Trophoblast cell (in vitro differentiated cells and primary cell): ENCODE data around the gene AJUBA.

Experiments used
- DNase-seq, 2 donors: peaks; one replicate each; pipeline ENCODE4 v3.0.0-alpha.2; 2016
- H2AFZ ChIP-seq: 2 replicates; pipeline ENCODE4 v1.6.1; 2013; ENCODE audit warnings: low read length, moderate library complexity, mild to moderate bottlenecking; ENCODE audit not compliant: insufficient read depth, poor library complexity
- H2AK5ac ChIP-seq: 2 replicates; pipeline ENCODE4 v1.6.1; 2013; ENCODE audit warnings: mild to moderate bottlenecking, low read length
- H2BK120ac ChIP-seq: 2 replicates; pipeline ENCODE4 v1.6.1; 2013; ENCODE audit warnings: low read length, mild to moderate bottlenecking, moderate library complexity; ENCODE audit not compliant: insufficient read depth, poor library complexity
- H2BK12ac ChIP-seq: 2 replicates; pipeline ENCODE4 v1.6.1; 2013; ENCODE audit warnings: mild to moderate bottlenecking, low read length, moderate library complexity
- H2BK5ac ChIP-seq: 2 replicates; pipeline ENCODE4 v1.6.1; 2013; ENCODE audit warnings: low read length, low read depth, moderate library complexity, mild to moderate bottlenecking; ENCODE audit not compliant: poor library complexity
- H3K14ac ChIP-seq: 2 replicates; pipeline ENCODE4 v1.6.1; 2013; ENCODE audit warnings: mild to moderate bottlenecking, low read length
- H3K18ac ChIP-seq: 2 replicates; pipeline ENCODE4 v1.6.1; 2013; ENCODE audit warnings: mild to moderate bottlenecking, low read length
- H3K23ac ChIP-seq: 2 replicates; pipeline ENCODE4 v1.6.1; 2013; ENCODE audit warnings: low read length
- H3K27ac ChIP-seq: 2 replicates; pipeline ENCODE4 v1.5.1; 2013; ENCODE audit warnings: low read depth, mild to moderate bottlenecking, inconsistent platforms, low read length, moderate library complexity
- H3K27me3 ChIP-seq: 2 replicates; pipeline ENCODE4 v1.6.1; 2013; ENCODE audit warnings: inconsistent platforms, mild to moderate bottlenecking, low read length, moderate library complexity; ENCODE audit not compliant: insufficient read depth
- H3K36me3 ChIP-seq, 2 experiments: 1 replicate in 1 of 2; 2 replicates in 1 of 2; pipeline ENCODE4 v1.6.1; 2013; ENCODE audit warnings: low read length in 2 of 2, mild to moderate bottlenecking in 2 of 2, moderate library complexity in 1 of 2; ENCODE audit not compliant: insufficient read depth in 2 of 2, control insufficient read depth in 1 of 2
- H3K4ac ChIP-seq: 2 replicates; pipeline ENCODE4 v1.6.1; 2013; ENCODE audit warnings: low read depth, mild to moderate bottlenecking, low read length, moderate library complexity
- H3K4me1 ChIP-seq, 2 experiments: 1 replicate in 1 of 2; 2 replicates in 1 of 2; pipeline ENCODE4 v1.6.1; 2013; ENCODE audit warnings: low read length in 2 of 2, mild to moderate bottlenecking in 2 of 2, moderate library complexity in 1 of 2; ENCODE audit not compliant: insufficient read depth in 2 of 2, control insufficient read depth in 1 of 2
- H3K4me2 ChIP-seq: 2 replicates; pipeline ENCODE4 v1.6.1; 2013; ENCODE audit warnings: inconsistent platforms, mild to moderate bottlenecking, low read length, moderate library complexity
- H3K4me3 ChIP-seq: 2 replicates; pipeline ENCODE4 v1.5.1; 2013; ENCODE audit warnings: mild to moderate bottlenecking, low read depth, low read length, inconsistent platforms
- H3K79me1 ChIP-seq: one replicate; pipeline ENCODE4 v1.6.1; 2013; ENCODE audit warnings: low read length
- H3K79me2 ChIP-seq: 2 replicates; pipeline ENCODE4 v1.6.1; 2013; ENCODE audit warnings: low read length, mild to moderate bottlenecking; ENCODE audit not compliant: control insufficient read depth, insufficient read depth, poor library complexity
- H3K9ac ChIP-seq: 2 replicates; pipeline ENCODE4 v1.6.1; 2013; ENCODE audit warnings: mild to moderate bottlenecking, low read length
- H3K9me3 ChIP-seq: 2 replicates; pipeline ENCODE4 v1.6.1; 2013; ENCODE audit warnings: low read depth, mild to moderate bottlenecking, control low read depth, inconsistent platforms, low read length; ENCODE audit not compliant: insufficient read depth
- H4K12ac ChIP-seq: 2 replicates; pipeline ENCODE4 v1.6.1; 2013; ENCODE audit warnings: low read depth, mild to moderate bottlenecking, low read length, moderate library complexity
- H4K8ac ChIP-seq: 2 replicates; pipeline ENCODE4 v1.6.1; 2013; ENCODE audit warnings: low read depth, mild to moderate bottlenecking, low read length, moderate library complexity
- H4K91ac ChIP-seq: one replicate; pipeline ENCODE4 v1.6.1; 2013; ENCODE audit warnings: low read depth, mild to moderate bottlenecking, low read length, moderate library complexity
- WGBS: extraction: QIAGEN DNeasy Blood & Tissue Kit; methylation state at CpG from one replicate; pipeline ENCODE4 v1.1.7; 2013; ENCODE audit warnings: missing lambda C conversion rate; ENCODE audit not compliant: insufficient read length, insufficient coverage; ENCODE audit errors: extremely low coverage; 5-methylcytosine and 5-hydroxymethylcytosine counted together

AJUBA gene

DNA sequence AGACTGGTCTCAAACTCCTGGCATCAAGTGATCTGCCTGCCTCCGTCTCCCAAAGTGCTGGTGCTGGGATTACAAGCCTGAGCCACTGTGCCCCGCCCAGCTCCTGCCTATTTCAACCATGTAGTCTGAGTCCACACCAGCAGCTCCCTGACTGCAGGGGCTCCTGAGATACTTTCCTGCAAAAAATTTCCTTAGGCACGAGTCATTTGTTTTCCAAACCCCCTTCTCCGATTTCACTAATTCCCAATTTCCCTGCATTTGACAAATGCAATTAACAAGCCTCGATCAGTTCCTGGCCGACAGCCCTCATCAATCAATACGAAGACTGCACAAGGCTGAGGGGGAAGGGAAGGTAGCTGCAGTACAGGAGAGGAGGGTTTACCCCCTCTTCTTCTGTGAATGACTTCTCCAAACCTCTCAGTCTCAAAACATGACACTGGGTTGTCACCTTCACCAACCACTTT, 42.3 kb upstream of the AJUBA start:
- Histone ChIP-seq H3K4me2 (no peak overlapping the region), H4K8ac (no peak overlapping the region), H2BK12ac (no peak overlapping the region), H3K79me1 (no peaks in the 10 kb centered on the region), H3K18ac (no peak overlapping the region), H3K14ac (no peak overlapping the region), H3K9me3 (no peaks in the 10 kb centered on the region), H3K4me3 (no peak overlapping the region), H3K4me1 (no peaks in the 10 kb centered on the region), H3K79me2 (no peaks in the 10 kb centered on the region), H2BK5ac (no peak overlapping the region), H2AFZ (no peak overlapping the region), H2AK5ac (no peak overlapping the region), H2BK120ac (no peak overlapping the region), H3K36me3 (peaks cover 18 to 25% of the 10 kb centered on the region in 2 experiments), H3K23ac (no peak overlapping the region), H4K12ac (no peak overlapping the region), H3K9ac (no peak overlapping the region), H4K91ac (no peak overlapping the region), H3K27me3 (no peaks in the 10 kb centered on the region), H3K4ac (no peak overlapping the region), H3K27ac (no peak overlapping the region)
- WGBS, result 100% methylated on average over 2 of the region's 7 CpGs
- no peak for DNase-seq

DNA sequence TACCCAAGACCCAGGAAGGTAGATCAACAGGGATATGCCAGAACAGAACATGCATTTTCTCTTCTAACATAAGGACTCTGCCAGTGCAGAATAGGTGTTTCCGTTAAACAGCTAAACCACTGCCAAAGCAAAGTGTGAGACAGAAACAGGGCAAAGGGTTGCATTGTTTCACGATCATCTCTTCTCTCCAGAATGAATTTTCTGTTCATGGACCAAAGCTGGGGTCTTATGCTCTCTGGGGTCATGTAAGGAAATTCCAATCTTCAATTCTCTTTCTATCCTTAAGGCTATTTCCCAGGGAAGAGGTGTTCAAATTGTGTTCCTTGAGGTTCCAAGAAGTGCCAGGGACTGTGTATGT, 41.4 kb upstream of the AJUBA start:
- H2AFZ ChIP-seq, result no peak overlapping the region
- H2AK5ac ChIP-seq, result no peak overlapping the region
- H4K91ac ChIP-seq, result no peak overlapping the region
- no peak overlapping the region for H3K18ac ChIP-seq
- no peak overlapping the region for H4K12ac ChIP-seq
- no peak overlapping the region for H3K4me2 ChIP-seq
- H3K14ac ChIP-seq, result no peak overlapping the region
- H3K23ac ChIP-seq, result no peak overlapping the region
- no peak overlapping the region for H3K4me3 ChIP-seq
- DNase-seq, result no peak
- no peak overlapping the region for H3K4ac ChIP-seq
- no peak overlapping the region for H2BK5ac ChIP-seq
- H2BK120ac ChIP-seq, result no peak overlapping the region
- H3K4me1 ChIP-seq, result no peaks in the 10 kb centered on the region
- H3K27me3 ChIP-seq, result no peaks in the 10 kb centered on the region
- no peak overlapping the region for H3K9ac ChIP-seq
- no peaks in the 10 kb centered on the region for H3K79me1 ChIP-seq
- H3K9me3 ChIP-seq, result no peaks in the 10 kb centered on the region
- WGBS, result no CpG with 5 or more reads among the region's 2 CpGs
- peaks cover 15 to 22% of the 10 kb centered on the region in 2 experiments for H3K36me3 ChIP-seq
- H3K27ac ChIP-seq, result no peak overlapping the region
- no peaks in the 10 kb centered on the region for H3K79me2 ChIP-seq
- H2BK12ac ChIP-seq, result no peak overlapping the region
- H4K8ac ChIP-seq, result no peak overlapping the region

DNA sequence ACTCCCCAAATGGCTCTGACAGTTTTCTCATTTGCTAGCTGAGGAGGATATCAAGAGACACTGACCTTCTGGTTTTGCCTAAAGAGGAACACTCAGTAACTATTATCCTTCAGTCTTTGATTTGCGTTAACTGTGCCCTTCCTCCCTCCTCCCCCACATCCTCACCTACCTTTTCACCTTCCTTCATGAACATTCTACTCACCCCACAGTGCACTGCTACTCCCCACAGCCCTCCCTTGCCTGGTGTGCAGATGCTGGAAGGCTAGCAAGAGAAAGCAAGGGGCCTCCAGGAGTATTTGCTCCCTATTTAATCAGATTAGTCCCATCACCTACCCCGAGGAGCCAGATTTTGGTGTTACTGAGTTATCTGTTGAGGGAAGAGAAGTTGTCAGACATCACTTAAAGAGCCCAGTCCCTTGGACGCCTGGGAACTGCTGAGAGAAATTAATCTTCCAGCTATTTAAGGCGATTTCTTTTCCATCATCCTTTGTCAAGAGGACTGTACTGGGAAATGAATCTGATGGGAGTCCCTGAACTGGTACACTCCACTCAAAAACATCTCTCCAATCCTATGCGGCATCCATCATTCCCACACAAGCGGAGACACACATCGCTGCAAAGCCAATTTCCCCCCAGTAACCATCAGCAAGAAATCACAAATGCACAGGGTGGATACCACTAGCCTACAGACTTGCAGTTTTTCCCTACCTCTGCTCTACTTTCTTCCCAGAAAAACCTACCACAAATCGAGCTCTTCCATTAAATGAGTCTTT, 40.9 kb upstream of the AJUBA start:
- H3K4me3 ChIP-seq, result no peak overlapping the region

GRCh38 chr14:23021889-23022442, 39.6 kb upstream of the AJUBA start:
- no peak overlapping the region for H2BK120ac ChIP-seq
- H3K36me3 ChIP-seq, result peaks cover 14 to 18% of the 10 kb centered on the region in 2 experiments
- no peaks in the 10 kb centered on the region for H3K79me1 ChIP-seq
- no peak overlapping the region for H3K4me2 ChIP-seq
- no peak overlapping the region for H4K12ac ChIP-seq
- H3K14ac ChIP-seq, result no peak overlapping the region
- no peak overlapping the region for H2AFZ ChIP-seq
- no peak overlapping the region for H3K23ac ChIP-seq
- no peak for DNase-seq
- H3K4me3 ChIP-seq, result no peak overlapping the region
- no peaks in the 10 kb centered on the region for H3K79me2 ChIP-seq
- no peak overlapping the region for H3K9ac ChIP-seq
- H3K18ac ChIP-seq, result no peak overlapping the region
- H3K4ac ChIP-seq, result no peak overlapping the region
- H3K27me3 ChIP-seq, result no peaks in the 10 kb centered on the region
- H3K9me3 ChIP-seq, result no peaks in the 10 kb centered on the region
- no peak overlapping the region for H2BK12ac ChIP-seq
- H2BK5ac ChIP-seq, result no peak overlapping the region
- no peak overlapping the region for H2AK5ac ChIP-seq
- H3K27ac ChIP-seq, result no peak overlapping the region
- no CpG with 5 or more reads among the region's 7 CpGs for WGBS
- no peaks in the 10 kb centered on the region for H3K4me1 ChIP-seq
- H4K91ac ChIP-seq, result no peak overlapping the region
- no peak overlapping the region for H4K8ac ChIP-seq

More for the DNA sequence above, 40.9 kb upstream of the AJUBA start:
- Histone ChIP-seq H2BK120ac (no peak overlapping the region), H3K79me2 (no peaks in the 10 kb centered on the region), H2AFZ (no peak overlapping the region), H3K18ac (no peak overlapping the region), H3K14ac (no peak overlapping the region), H2AK5ac (no peak overlapping the region), H3K79me1 (no peaks in the 10 kb centered on the region), H4K91ac (no peak overlapping the region), H3K27me3 (no peaks in the 10 kb centered on the region), H3K9ac (no peak overlapping the region), H3K23ac (no peak overlapping the region), H3K4ac (no peak overlapping the region), H3K27ac (no peak overlapping the region), H2BK12ac (no peak overlapping the region), H3K4me1 (no peaks in the 10 kb centered on the region), H3K36me3 (peaks cover 15 to 20% of the 10 kb centered on the region in 2 experiments), H2BK5ac (no peak overlapping the region), H4K12ac (no peak overlapping the region), H4K8ac (no peak overlapping the region), H3K4me2 (no peak overlapping the region), H3K9me3 (no peaks in the 10 kb centered on the region)
- no peak for DNase-seq
- no CpG with 5 or more reads among the region's 8 CpGs for WGBS
